Neural progenitor cell (in vitro differentiated cells): ENCODE measurements around the gene HAUS6.

ENCODE experiments used
- CTCF ChIP-seq: fragments of 200-600 bp; sonication (generic); IDR thresholded peaks from 2 replicates; pipeline ENCODE4 v1.5.1; 2017; ENCODE audit warnings: antibody characterized with exemption, mild to moderate bottlenecking
- EZH2 ChIP-seq: fragments of 200-600 bp; sonication (generic); IDR thresholded peaks from 2 replicates; pipeline ENCODE4 v1.6.1; 2017; ENCODE audit warnings: antibody characterized with exemption, mild to moderate bottlenecking, moderate library complexity

- TF ChIP-seq CTCF (no peak), EZH2 (no peak)
These were observed 21.7 kb upstream of the HAUS6 start for GRCh38 chr9:19124430-19124793.
